Measurements from ENCODE around the gene ZBTB45. TPM values are rescaled to one million over a fixed set of nuclear protein-coding genes. Genes with fewer than 3 reads are reported as not detected.

ZBTB45 gene
- 5.8 and 9.7 TPM in 2 replicates for total RNA-seq (2014; rRNA removed; shearing (Covaris generic))

- DNase-seq (ENCODE audit: low read depth) = peak; percentile 95
Observed at GRCh38 chr19:58519355-58520256, at the start of gene ZBTB45. ZBTB45 (minus strand) TSS chr19:58519810; CDS start chr19:58517673, 2,137 bp downstream.

- DNase-seq (ENCODE audit: low read depth) = no peak
Observed at GRCh38 chr19:58568453-58569130, 49.0 kb upstream of the ZBTB45 start.

- no peak for DNase-seq (ENCODE audit: low read depth)
Observed at GRCh38 chr19:58566989-58567388, 47.4 kb upstream of the ZBTB45 start.

GRCh38 chr19:58563823-58564222, 44.2 kb upstream of the ZBTB45 start:
- DNase-seq (ENCODE audit: low read depth) = no peak

GRCh38 chr19:58563034-58563573, 43.5 kb upstream of the ZBTB45 start:
- no peak for DNase-seq (ENCODE audit: low read depth)

GRCh38 chr19:58562122-58563033, 42.8 kb upstream of the ZBTB45 start:
- no peak for DNase-seq (ENCODE audit: low read depth)

- no peak for DNase-seq (ENCODE audit: low read depth)
Observed at GRCh38 chr19:58561373-58562121, 41.9 kb upstream of the ZBTB45 start.

- no peak for DNase-seq (ENCODE audit: low read depth)
Observed at GRCh38 chr19:58560921-58561320, 41.3 kb upstream of the ZBTB45 start.

GRCh38 chr19:58560007-58560887, 40.6 kb upstream of the ZBTB45 start:
- DNase-seq (ENCODE audit: low read depth) = no peak

- DNase-seq (ENCODE audit: low read depth) = peak; percentile 94
Observed at GRCh38 chr19:58559275-58560006, 39.8 kb upstream of the ZBTB45 start.

- peak; percentile 97 for DNase-seq (ENCODE audit: low read depth)
Observed at GRCh38 chr19:58558623-58559274, 39.1 kb upstream of the ZBTB45 start.

- DNase-seq (ENCODE audit: low read depth) = peak; percentile 43
Observed at GRCh38 chr19:58558066-58558622, 38.5 kb upstream of the ZBTB45 start, which contains the start of gene UBE2M. UBE2M (minus strand) TSS chr19:58558611; CDS start chr19:58558381, 230 bp downstream.

GRCh38 chr19:58557221-58558065, 37.8 kb upstream of the ZBTB45 start:
- DNase-seq (ENCODE audit: low read depth) = no peak

- DNase-seq (ENCODE audit: low read depth) = no peak
Observed at GRCh38 chr19:58556622-58557220, 37.1 kb upstream of the ZBTB45 start.

GRCh38 chr19:58555920-58556621, 36.5 kb upstream of the ZBTB45 start:
- DNase-seq (ENCODE audit: low read depth) = no peak

GRCh38 chr19:58555369-58555885, 35.8 kb upstream of the ZBTB45 start:
- DNase-seq (ENCODE audit: low read depth) = no peak
